HG03439 (cell line): ENCODE measurements around the gene LIN52.

ENCODE experiments used
- ATAC-seq: cut with Tn5 transposase; IDR thresholded peaks from one replicate; pipeline ENCODE4 v1.9.1; 2021; ENCODE audit warnings: mild to moderate bottlenecking, moderate library complexity; ENCODE audit not compliant: unreplicated experiment

The LIN52 gene

DNA sequence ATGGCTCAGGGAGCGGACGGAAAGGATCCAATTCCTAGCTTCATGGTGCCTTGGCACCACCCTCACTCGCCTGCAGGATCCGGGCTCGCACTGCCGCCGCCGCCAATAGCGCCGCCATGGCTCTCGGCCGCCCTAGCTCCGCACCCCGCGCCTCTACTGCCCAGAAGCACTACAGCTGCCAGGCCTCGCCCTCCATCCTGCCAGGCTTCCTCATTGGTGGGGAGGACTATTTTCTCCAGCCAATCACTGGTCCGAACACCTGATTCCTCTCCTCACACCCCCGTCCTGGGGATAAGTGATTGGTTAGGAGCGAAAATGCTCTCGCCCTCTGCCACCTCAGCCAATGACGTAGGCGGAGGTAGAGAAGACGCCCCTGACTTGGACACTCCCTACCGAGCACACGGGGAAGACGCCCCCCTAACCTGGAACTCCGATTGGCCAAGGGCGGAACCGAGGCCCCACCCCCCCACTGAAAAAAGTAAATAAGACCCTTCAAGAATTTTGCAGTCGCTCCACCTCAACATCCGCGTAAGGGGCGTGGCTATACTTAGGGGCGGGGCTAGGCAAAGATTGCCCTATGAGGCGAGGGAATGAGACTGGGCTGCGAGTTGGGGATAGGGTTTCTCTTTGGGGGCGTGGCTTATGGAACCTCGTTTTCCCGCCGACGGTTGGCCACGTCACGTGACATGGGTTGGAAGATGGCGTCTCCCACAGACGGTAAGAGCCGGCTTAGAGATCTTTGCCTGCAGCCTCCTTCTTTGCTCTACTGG is at the start of gene LIN52, which contains the start of gene ALDH6A1:
Gene LIN52 (plus strand): TSS at position 680 of the 770 bp plus-strand sequence. CDS start 19 bp downstream, at position 699.
Gene ALDH6A1 (minus strand): TSS at position 177 of the 770 bp plus-strand sequence. CDS start 59 bp downstream, at position 118.
- peak; percentile 92 for ATAC-seq

- ATAC-seq = no peak
Observed at GRCh38 chr14:74035556-74035955, 49.2 kb upstream of the LIN52 start.

DNA sequence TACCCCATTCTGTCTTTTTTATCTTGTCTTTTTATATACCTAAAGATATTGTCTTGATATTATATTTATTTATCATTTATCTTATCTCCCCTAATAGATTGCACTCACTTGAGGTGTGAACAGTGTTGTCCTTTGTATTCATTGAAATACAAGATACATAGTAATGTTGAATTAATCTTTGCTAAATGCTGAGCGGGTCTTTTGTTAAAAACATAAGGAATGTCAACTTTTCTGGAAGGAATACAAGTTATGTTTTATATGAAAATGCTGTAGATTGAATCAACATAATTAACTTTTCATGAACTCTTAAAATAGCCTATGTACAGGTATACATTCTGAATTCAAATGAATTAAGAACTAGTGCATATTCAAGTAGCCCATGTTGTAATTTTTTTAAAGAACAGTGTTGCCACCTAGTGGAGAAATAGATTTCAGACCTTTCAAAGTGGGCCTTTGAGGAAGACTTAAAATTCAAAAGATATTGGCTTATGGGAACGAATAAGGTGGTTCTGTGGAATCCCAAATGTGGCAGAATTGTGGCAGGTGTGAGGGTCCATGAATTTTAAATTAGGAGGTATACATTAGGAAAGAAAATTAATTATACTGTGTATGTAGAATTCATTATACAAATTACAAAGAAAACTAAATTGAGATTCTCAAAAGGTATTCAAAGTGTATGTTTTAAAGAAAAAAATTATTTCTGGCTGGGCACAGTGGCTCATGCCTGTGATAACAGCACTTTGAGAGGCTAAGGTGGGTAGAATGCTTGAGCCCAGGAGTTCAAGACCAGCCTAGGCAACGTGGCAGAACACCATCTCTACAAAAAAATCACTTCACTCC is 46.5 kb upstream of the LIN52 start:
- no peak for ATAC-seq

GRCh38 chr14:74042296-74042695 is 42.5 kb upstream of the LIN52 start:
- ATAC-seq = no peak

GRCh38 chr14:74045522-74045921 is 39.2 kb upstream of the LIN52 start:
- no peak for ATAC-seq

GRCh38 chr14:74048281-74048680 is 36.5 kb upstream of the LIN52 start:
- ATAC-seq = no peak

DNA sequence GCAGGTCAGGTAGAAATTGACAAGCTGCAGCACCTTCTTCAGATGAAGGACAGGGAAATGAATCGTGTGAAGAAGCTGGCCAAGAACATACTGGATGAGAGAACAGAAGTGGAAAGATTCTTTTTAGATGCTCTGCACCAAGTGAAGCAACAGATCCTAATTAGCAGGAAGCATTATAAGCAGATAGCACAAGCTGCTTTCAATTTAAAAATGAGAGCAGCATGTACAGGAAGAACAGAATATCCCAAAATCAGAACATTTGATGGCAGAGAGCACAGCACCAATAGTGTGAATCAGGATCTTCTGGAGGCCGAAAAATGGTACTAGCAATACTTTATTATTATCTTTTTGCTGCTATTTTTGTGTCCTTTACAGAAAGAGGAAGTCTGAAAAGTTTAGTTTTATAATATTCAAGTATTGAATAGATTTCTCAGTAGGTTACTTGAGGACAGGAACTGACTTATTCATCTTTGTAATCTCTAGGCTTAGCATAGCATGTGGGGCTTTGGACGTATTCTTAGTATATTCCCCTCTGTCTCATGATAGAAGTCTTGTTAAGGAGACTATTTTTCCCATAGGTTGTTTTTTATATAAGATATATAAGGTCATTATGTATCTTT is 34.8 kb upstream of the LIN52 start:
- no peak for ATAC-seq

GRCh38 chr14:74062809-74063150 is 22.0 kb upstream of the LIN52 start:
- no peak for ATAC-seq

GRCh38 chr14:74064426-74064825 is 20.3 kb upstream of the LIN52 start:
- no peak for ATAC-seq

- no peak for ATAC-seq
Observed at GRCh38 chr14:74064883-74065282, 19.9 kb upstream of the LIN52 start.

- ATAC-seq = no peak
Observed at GRCh38 chr14:74065746-74066575, 18.8 kb upstream of the LIN52 start.

DNA sequence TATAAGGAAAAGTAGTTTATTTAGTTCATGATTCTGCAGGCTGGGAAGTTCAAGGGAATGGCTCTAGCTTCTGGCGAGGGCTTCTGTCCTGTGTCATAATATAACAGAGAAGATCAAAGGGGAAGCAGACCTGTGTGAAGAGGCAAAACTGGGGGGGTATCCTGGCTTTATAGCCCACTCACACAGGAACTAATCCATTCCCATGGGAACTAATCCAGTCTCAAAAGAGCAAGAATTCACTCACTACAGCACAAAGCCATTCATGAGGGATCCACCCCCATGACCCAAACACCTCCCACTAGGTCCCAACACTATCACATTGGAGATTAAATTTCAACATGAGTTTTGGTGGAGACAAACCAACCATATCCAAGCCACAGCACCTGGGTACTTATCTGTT is 7.4 kb upstream of the LIN52 start:
- no peak for ATAC-seq

DNA sequence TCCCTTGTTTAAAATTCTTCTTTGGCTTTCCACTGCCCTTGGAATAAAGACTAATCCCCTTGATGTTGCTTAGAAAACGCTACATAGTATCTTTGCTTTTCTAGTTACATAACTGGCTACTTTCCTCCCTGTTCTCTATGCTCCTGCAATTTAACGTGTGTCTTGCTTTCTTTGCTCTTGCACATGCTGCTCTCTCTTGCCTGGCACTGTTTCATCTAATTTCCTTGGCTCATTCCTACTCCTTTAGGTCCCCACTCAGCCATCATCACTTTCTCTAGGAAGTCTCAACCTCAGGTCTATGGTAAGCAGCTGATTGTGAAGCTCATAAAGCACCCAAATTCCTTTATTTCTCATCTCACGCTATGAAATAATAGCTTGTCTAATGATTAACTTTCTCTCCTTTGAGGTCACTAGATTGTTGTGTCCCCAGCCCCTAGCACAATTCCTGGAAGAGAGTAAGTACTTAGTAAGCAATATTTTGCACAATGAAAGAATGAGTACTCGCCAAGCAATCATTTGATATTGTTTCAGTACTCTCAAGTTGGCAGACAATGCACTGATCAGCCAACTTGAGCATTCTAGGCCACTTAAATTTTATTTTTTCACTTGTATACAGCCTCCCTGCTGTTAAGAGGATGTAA is 3.8 kb upstream of the LIN52 start:
- no peak for ATAC-seq

DNA sequence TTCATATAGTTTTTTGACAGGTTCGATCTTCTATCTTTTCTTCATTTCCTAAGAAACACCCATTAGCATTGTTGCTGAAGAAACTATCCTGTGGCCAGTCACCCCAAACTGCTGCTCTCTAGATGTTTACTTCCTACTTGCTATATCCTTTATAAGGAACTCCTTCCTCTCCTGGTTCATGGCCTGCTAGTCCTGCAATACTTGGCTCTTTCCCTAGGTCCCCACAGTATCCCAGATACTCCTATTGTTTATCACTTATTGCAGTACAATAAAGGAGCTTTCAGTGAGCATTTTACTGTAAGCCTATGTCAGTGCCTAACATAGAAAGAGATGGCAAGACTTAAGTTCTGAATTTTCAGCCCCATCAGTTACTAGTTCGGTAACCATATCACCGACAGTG is 3.3 kb upstream of the LIN52 start:
- no peak for ATAC-seq

GRCh38 chr14:74083161-74083560 is 1.6 kb upstream of the LIN52 start:
- no peak for ATAC-seq

DNA sequence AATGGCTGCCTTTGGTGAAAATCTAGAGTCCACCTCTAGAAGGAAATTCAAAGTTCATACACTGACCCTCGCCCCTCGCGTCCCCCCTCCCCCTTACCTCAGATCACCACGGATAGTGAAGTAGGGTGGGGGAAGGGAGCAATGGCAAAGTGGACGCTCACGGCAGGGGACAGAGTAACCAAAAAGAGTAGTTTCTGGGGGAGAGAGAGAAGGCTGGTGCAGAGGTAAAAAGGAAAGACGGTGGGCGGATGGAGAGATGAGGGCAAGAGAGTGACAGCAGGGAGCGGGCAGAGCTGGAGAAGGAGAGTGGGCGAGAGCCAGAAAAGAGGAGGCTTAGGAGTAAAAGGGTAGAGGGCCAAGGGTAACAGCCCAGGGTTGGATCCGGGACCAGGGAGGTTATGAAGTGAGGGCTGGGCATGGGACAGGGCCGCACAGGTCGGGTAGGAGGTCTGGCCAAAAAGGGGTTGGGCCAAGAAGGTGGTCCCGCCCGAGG is 926 bp upstream of the LIN52 start:
- ATAC-seq = no peak

DNA sequence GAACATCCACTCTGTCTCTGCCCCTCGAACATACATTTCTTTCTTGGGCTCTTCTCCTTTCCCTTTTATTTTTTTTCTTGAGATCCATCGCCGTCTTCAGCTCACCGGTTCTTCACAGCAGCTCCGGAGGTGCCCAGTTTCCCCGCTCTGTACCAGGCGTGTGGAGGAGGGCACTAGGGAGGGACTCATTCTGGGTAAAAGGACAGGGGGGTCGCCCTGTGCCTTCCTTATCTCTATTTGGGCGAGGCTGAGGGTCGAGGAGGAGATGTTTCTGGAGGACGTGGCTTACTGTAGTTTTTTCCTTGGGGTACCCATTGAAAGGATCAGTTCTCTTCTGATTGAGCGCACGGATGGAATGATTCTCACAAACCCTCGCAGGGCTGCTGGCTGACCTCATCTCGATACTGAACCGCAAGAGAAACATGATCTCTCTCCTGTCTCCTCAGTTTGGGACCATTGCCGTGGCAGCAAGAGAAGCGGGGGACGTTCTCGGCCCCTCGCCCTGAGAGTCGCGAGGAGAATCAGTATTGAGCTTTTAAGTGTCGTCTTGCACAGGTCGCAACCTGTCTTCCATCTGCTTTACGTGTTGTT is 386 bp downstream of the LIN52 start:
- ATAC-seq = peak; percentile 15

DNA sequence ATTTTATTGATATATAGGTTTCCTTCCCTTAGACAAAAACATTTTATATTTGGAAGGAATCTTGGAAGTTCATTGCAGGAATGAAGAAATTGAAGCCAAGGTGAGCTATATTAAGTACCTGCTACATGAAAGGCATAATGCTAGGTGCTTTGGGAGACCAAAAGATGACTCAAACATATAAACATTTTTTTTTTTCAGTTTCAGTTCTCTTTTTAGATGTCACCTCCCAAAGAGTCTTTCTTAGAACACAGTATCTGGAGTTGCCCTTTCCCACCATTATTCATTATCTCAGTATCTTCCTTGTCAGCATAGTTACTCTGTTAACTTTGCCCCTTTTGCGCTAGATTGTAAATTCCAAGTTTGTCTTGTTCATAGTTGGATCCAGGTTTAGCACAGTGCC is 1.1 kb downstream of the LIN52 start:
- no peak for ATAC-seq

DNA sequence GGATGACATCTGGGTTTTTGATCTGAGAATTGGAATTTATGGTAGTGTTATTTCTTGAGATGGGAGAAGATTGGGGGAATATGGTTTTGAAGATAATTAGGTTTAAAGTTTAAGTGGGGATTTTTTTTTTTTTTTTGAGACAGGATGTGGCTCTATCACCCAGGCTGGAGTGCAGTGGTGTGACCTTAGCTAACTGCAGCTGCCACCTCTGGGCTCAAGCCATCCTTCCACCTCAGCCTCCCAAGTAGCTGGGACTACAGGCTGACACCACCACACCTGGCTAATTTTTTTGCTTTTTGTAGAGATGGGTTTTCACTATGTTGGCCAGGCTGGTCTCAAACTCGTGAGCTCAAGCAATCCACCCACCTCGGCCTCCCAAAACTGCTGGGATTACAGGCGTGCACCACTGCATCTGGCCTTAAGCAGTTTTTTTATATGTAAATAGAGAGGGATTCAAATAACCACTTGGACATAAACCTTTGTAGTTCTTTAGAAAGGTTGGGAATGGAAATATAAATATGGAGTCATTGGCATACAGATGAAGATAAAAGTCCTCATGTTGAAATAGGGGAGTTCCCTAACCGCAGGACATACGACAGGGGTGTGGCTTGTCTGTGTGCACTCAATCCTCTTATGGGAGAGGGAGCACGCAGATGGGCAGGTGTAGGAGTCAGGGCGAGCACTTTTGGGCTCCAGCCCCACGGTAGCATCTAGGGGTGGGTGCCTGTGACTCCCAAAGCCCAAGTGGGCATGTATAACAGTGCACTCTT is 4.7 kb downstream of the LIN52 start:
- no peak for ATAC-seq
